Activated naive CD8-positive, alpha-beta T cell treated with anti-CD3 and anti-CD28 coated beads, Interleukin-2, amount 10 ng/mL, durations not matched to agents 7 days and 5 days (primary cell): ENCODE data around the gene REEP2. TPM values are rescaled to one million over a fixed set of nuclear protein-coding genes. Genes with fewer than 3 reads are reported as not detected.

Experiments used
- ATAC-seq: fragments of 150-1000 bp; cut with Tn5 transposase; one replicate; pipeline ENCODE4 v1.10.0; 2021; ENCODE audit warnings: low read depth, moderate library complexity
- POLR2A ChIA-PET: fragments of 350-600 bp; sonication (Branson Sonifier 250); formaldehyde crosslinking; loops from one replicate; lab custom pipeline; 2021; ENCODE audit warnings: antibody characterized with exemption; lab: Charles Lee
- DNase-seq: peaks from one replicate; pipeline ENCODE4 v3.0.0; 2021
- H3K27ac Mint-ChIP-seq: one replicate; pipeline ENCODE4 v1.8.0; 2022; ENCODE audit warnings: mild to moderate bottlenecking, mixed read lengths
- H3K27me3 Mint-ChIP-seq: one replicate; pipeline ENCODE4 v1.8.0; 2022; ENCODE audit warnings: mild to moderate bottlenecking, moderate library complexity, mixed read lengths
- H3K36me3 Mint-ChIP-seq: one replicate; pipeline ENCODE4 v1.8.0; 2021; ENCODE audit warnings: mild to moderate bottlenecking, mixed read lengths
- H3K4me1 Mint-ChIP-seq: one replicate; pipeline ENCODE4 v1.8.0; 2021; ENCODE audit warnings: mixed read lengths
- H3K4me3 Mint-ChIP-seq: one replicate; pipeline ENCODE4 v1.8.0; 2022; ENCODE audit warnings: mild to moderate bottlenecking, moderate library complexity, mixed read lengths
- H3K9me3 Mint-ChIP-seq: one replicate; pipeline ENCODE4 v1.8.0; 2021; ENCODE audit warnings: mixed read lengths
- total RNA-seq, 2 experiments: library from RNA; stranded (reverse); gene quantifications; one replicate each; pipeline ENCODE4 v1.2.3, GENCODE V29; 2021

REEP2 gene
- total RNA-seq, 2 experiments from 2014 or later = 1.3 to 1.5 TPM

DNA sequence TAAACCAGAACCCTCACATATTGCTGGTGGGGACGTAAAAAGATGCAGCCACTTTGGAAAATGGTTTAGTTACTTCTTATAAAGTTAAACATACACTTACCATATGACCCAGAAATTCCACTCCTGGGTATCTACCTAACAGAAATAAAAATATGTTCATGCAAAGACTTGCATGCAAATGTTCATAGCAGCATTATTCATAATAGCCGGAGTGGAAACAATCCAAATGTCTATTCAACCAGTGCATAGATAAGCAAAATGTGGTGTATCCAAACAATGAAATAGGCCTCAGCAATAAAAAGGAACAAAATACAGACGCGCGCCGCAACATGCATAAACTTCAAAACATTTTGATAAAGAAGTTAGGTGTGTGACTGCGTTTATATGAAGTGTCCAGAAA lies 38.1 kb downstream of the REEP2 start:
- H3K27ac Mint-ChIP-seq = no peak overlapping the region
- no peak overlapping the region for H3K4me3 Mint-ChIP-seq
- no peaks in the 10 kb centered on the region for H3K36me3 Mint-ChIP-seq
- no peaks in the 10 kb centered on the region for H3K9me3 Mint-ChIP-seq
- DNase-seq = no peak
- POLR2A ChIA-PET = no interaction called here
- no peak for ATAC-seq
- peaks cover 4% of the 10 kb centered on the region for H3K27me3 Mint-ChIP-seq
- H3K4me1 Mint-ChIP-seq = no peaks in the 10 kb centered on the region

DNA sequence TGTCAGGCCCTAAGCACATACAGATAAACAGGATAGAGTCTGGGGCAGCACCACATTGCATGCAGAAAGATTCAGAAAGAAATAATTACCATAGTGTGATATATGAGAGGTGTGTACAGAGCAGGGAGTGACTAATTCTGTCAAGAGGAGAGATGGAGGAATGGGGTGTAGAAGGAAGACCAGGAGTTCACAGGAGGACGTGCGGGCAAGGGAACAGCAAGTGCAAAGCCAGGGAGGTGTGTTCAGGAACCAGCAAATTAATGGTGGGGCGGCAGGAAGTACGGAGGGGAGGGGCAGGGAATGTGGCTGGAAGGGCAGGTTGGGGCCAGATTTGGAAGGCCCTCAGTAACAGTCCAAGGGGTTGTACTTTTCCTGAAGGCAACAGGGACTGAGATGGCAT lies 43.8 kb downstream of the REEP2 start:
- POLR2A ChIA-PET = no interaction called here

DNA sequence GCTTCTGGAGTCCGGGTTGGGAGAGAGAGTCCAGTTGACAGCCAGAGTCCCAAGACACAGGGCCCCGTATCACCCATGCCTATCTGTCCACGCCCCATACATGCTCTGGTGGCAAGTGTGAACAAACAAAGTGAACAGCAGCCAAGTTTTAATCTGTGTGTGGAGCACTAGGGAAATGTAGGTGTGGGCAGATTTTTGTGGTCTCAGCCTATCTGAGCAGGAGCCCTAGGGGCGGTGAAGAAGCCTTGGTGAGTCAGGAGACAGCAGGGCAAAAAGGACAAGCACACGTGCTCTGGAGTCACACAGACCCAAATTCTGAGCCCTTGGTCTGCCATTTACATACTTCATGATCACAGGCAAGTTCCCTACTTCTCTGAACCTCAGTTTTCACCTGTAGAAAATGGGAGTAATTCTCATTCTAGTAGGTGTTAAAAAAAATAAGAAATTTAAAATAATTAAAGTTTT lies 49.7 kb downstream of the REEP2 start:
- Mint-ChIP-seq H3K4me1 (peaks cover 3% of the 10 kb centered on the region), H3K27ac (no peak overlapping the region), H3K4me3 (no peak overlapping the region), H3K36me3 (no peaks in the 10 kb centered on the region), H3K9me3 (no peaks in the 10 kb centered on the region), H3K27me3 (peaks cover 27% of the 10 kb centered on the region)
- no peak for ATAC-seq
- POLR2A ChIA-PET = no interaction called here
- DNase-seq = no peak

More for the DNA sequence above, 43.8 kb downstream of the REEP2 start:
- Mint-ChIP-seq H3K36me3 (no peaks in the 10 kb centered on the region), H3K27ac (no peak overlapping the region), H3K9me3 (no peaks in the 10 kb centered on the region), H3K27me3 (no peaks in the 10 kb centered on the region), H3K4me1 (no peaks in the 10 kb centered on the region), H3K4me3 (no peak overlapping the region)
- no peak for ATAC-seq
- no peak for DNase-seq

DNA sequence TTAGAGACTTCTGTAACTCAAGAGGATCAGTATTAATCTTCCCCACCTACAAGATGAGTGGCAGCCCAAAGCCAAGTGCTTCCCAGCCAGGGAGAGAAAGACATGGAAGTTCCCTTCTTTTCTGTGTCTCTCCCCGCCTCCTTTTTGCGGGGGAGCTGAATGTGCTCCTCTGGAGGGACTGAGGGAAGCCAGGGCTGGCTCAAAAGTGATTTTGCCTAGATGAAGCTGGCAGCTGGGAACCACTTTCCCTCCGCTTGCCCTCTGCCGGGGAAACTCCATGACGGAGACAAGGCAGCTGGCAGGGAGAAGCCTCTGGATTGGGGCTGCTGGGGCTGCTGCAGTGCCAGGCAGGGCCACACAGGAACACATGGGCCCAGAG lies 50.8 kb downstream of the REEP2 start:
- no peak for DNase-seq
- POLR2A ChIA-PET = no interaction called here
- peaks cover 27% of the 10 kb centered on the region for H3K27me3 Mint-ChIP-seq

DNA sequence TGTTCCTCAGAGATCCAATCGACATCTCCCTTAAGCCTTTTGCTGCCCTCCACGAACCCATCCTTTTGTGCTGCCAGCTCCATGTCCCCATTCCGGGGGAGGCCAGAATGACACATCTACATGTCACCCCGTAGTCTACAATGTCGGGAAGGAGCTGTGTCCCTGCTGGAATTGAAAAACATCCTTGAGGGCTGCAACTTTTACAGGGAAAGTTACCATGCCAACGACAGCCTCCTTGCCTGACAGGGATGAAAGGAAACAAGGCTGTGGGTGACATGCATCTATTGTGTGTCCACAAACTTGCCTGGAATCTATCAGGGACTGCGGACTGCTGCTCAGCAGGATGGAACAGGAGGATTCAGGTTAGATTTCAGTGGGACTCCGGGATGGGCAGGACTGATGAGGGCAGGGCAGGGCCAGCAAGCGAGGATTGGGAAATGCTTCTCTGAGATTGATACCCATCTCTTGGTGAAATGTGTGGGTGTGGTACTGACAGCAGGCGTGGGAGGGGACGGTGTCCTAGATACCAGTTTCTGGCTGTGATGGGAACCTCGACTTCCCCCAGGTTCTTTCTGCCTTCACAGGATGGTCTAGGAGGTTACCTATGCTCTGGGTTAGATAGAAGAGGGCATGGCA lies 51.9 kb downstream of the REEP2 start:
- peaks cover 31% of the 10 kb centered on the region for H3K27me3 Mint-ChIP-seq
- no peak overlapping the region for H3K4me3 Mint-ChIP-seq
- no peaks in the 10 kb centered on the region for H3K9me3 Mint-ChIP-seq
- ATAC-seq (no peak), DNase-seq (no peak)
- no peaks in the 10 kb centered on the region for H3K36me3 Mint-ChIP-seq
- H3K4me1 Mint-ChIP-seq = peaks cover 3% of the 10 kb centered on the region
- POLR2A ChIA-PET = no interaction called here
- H3K27ac Mint-ChIP-seq = no peak overlapping the region

More for the DNA sequence above, 50.8 kb downstream of the REEP2 start:
- Mint-ChIP-seq H3K4me1 (peaks cover 3% of the 10 kb centered on the region), H3K36me3 (no peaks in the 10 kb centered on the region), H3K4me3 (no peak overlapping the region), H3K27ac (no peak overlapping the region), H3K9me3 (no peaks in the 10 kb centered on the region)
- no peak for ATAC-seq

DNA sequence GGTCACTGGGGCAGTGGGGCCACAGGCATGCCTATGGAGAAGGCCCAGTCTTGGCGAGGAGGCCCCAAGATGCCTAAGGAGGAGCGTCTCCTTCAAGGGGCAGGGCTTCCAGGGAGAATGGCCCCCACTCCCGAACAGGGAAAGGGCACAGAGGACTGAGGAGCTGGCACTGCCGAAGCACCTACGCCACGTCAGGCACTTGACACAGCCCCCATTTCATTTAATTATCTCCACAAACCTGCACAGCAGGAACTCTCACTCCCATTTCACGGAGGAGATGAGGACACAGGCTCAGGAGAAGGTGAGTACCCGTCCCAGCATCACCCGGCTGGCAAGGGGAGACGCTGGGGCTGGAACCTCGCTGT lies 52.4 kb downstream of the REEP2 start:
- DNase-seq (no peak), ATAC-seq (no peak)
- peak overlapping the region; percentile 16 for H3K4me3 Mint-ChIP-seq
- H3K27ac Mint-ChIP-seq = no peak overlapping the region
- POLR2A ChIA-PET = no interaction called here
- H3K4me1 Mint-ChIP-seq = peaks cover 3% of the 10 kb centered on the region
- H3K36me3 Mint-ChIP-seq = no peaks in the 10 kb centered on the region
- no peaks in the 10 kb centered on the region for H3K9me3 Mint-ChIP-seq
- peaks cover 31% of the 10 kb centered on the region for H3K27me3 Mint-ChIP-seq

DNA sequence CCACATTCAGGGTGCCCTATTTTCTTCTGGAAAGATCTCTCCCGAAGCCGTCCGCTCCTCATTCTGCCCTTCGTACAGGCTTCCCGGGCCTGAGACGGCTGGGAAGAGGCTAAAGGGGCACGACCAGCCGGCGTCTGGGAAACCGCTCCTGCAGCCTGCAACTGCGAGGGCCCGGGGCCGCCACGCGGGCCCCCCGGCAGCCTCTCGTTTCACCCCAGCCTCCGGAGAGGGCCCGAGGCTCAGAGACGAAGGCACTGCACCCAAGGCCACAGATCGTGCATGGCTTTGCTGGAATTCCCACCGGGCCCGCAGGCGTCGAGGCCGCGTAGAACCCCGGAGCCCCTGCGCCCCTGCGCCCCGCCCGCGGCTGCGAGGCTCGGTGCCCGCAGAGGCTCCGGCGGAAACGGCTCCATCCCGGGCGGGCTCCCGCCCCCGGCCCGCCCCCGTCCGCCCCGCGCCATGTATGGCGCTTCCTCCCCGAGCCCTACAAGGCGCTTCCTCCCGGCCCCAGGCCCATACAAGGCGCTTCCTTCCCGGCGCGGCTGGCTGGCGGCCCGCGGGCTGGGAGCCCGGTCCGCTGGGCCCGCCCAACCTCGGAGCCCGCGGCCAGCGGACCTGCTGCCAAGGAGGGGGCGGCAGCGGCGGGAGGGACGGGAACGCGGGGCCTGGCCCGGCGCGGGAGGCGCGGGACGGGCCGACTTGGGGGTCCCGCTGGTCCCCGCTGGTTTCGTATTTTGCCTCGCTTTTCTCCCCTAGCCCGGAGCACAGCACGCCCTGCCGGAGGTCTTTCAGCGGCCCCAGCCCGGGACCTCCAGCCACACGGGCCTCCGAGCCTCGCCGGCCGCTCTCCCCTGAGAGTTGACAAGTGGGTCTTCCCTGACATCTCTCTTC lies 53.1 kb downstream of the REEP2 start:
- peaks cover 31% of the 10 kb centered on the region for H3K27me3 Mint-ChIP-seq
- H3K4me1 Mint-ChIP-seq = peaks cover 3% of the 10 kb centered on the region
- H3K27ac Mint-ChIP-seq = peak overlapping the region; percentile 83
- peak; percentile 88 for DNase-seq
- no peaks in the 10 kb centered on the region for H3K36me3 Mint-ChIP-seq
- POLR2A ChIA-PET = interaction anchor here (1.2 kb wide), 1 partner anchor 27 kb away, joined by 13 read pairs; the partner anchor contains the start of gene EGR1
- H3K4me3 Mint-ChIP-seq = peak overlapping the region; percentile 93
- no peaks in the 10 kb centered on the region for H3K9me3 Mint-ChIP-seq
- ATAC-seq = peak; percentile 100

DNA sequence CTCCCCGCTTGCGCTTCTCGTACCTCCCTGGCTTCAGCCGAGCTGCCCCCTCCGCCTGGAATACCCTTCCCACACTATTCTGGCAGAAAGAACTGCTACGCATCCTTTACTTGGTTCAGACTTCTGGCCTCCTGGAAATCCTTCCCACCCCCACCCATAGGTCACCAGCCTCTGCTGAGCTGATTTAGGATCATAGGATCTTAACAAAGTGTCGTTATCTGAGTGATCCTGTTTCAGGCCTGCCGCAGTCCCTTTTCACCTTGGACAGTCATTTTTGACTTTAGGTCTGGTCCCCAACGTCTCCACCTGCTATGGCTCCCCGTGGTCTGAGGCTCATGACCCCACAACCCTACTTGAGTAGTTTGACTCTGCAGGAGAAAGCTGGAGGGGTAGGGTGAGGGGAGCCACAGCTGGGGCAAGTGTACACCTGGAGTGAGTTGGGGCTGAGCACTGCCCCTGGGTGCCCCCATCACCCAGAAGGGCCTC lies 53.7 kb downstream of the REEP2 start:
- H3K4me1 Mint-ChIP-seq = peaks cover 3% of the 10 kb centered on the region
- peaks cover 31% of the 10 kb centered on the region for H3K27me3 Mint-ChIP-seq
- H3K9me3 Mint-ChIP-seq = no peaks in the 10 kb centered on the region
- no peaks in the 10 kb centered on the region for H3K36me3 Mint-ChIP-seq
- DNase-seq (no peak), ATAC-seq (no peak)
- H3K27ac Mint-ChIP-seq = peak overlapping the region; percentile 83
- H3K4me3 Mint-ChIP-seq = peak overlapping the region; percentile 93
- POLR2A ChIA-PET = interaction anchor here (0.6 to 1.2 kb wide), 2 partner anchors 22 to 28 kb away, joined by 3 to 13 read pairs; partner anchors contain the start of gene EGR1

DNA sequence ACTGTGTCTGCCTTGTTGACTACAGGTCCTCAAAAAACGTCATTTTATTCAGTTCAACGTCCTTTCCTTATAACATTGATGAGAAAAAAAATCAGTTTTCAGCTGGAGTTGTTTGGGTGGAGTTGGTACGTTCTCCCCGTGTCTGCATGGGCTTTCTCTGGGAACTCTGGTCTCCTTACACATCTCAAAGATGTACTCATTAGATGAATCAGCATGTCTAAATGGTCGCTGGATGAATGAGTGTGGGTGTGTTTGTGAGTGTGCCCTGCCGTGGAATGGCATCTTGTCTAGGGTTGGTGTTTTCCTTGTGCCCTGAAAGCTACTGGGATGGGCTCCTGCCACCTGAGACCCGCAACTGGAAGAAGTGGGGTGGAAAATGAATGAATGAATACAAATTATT lies 56.5 kb downstream of the REEP2 start:
- no peak for ATAC-seq
- POLR2A ChIA-PET = no interaction called here
- H3K27me3 Mint-ChIP-seq = peaks cover 18% of the 10 kb centered on the region

More for the DNA sequence above, 56.5 kb downstream of the REEP2 start:
- Mint-ChIP-seq H3K36me3 (no peaks in the 10 kb centered on the region), H3K9me3 (no peaks in the 10 kb centered on the region), H3K4me3 (no peak overlapping the region), H3K27ac (no peak overlapping the region), H3K4me1 (peaks cover 3% of the 10 kb centered on the region)
- DNase-seq = no peak

Other genes with a start within 250 kb of the REEP2 start
- 10 to 100 TPM; 33.0 to 34.4 TPM for gene CDC23, start 225.7 kb upstream of the REEP2 start, total RNA-seq
- gene GFRA3, start 164.4 kb upstream of the REEP2 start, total RNA-seq = not detected
- 10 to 100 TPM; 11.9 to 13.2 TPM for gene CDC25C, start 107.3 kb upstream of the REEP2 start, total RNA-seq
- 10 to 100 TPM; 29.3 to 31.2 TPM for gene FAM53C, start 100.8 kb upstream of the REEP2 start, total RNA-seq
- gene KDM3B, start 86.4 kb upstream of the REEP2 start, total RNA-seq = 10 to 100 TPM; 63.0 to 70.8 TPM
- 1 to 10 TPM; 4.6 to 5.1 TPM for gene EGR1, start 26.4 kb downstream of the REEP2 start, total RNA-seq
- 10 to 100 TPM; 65.2 to 68.1 TPM for gene ETF1, start 104.2 kb downstream of the REEP2 start, total RNA-seq
- 100 to 1,000 TPM; 168 to 183 TPM for gene HSPA9, start 136.3 kb downstream of the REEP2 start, total RNA-seq